Forelimb muscle (tissue), 1 donor: Measurements from ENCODE around the gene AFAP1L1. TPM values are rescaled to one million over a fixed set of nuclear protein-coding genes. Genes with fewer than 3 reads are reported as not detected.
"Not testable (repeated sequence)": the region's sequence is repeated elsewhere in the genome, so short reads cannot be mapped to it uniquely, and the experiment has no call there.

ENCODE experiments used
- DNase-seq: peaks from one replicate; pipeline ENCODE4 v3.0.0-alpha.2; 2013; ENCODE audit warnings: low read depth
- polyA plus RNA-seq: library from polyadenylated mRNA; unstranded; fragments of 120-200 nt; gene quantifications from one replicate; pipeline ENCODE4 v1.2.1, GENCODE V29; 2013; ENCODE audit not compliant: insufficient read length

The AFAP1L1 gene
- polyA plus RNA-seq, 1 donor: 106 TPM

GRCh38 chr5:149261246-149261645 is 10.4 kb upstream of the AFAP1L1 start:
- no peak for DNase-seq

DNA sequence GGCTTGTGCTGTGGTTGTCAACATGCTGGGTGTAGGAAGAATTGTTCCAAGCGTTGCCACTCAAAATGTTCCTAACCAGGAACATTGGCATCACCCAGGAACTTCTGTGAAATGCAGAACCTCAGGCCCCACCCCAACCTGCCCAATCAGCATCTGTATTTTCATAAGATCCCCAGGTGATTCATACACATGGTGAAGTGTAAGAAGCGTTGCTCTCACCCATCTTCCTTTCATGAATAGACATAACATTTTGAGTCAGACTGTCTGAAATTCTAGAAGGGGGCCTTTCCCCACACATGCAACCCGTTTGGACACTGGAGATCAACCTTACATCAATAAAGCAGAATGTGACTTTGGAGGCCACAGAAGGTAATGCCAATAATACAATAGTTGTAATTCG is 9.3 kb upstream of the AFAP1L1 start:
- no peak for DNase-seq

- no peak for DNase-seq
Observed at GRCh38 chr5:149264439-149265067, 7.1 kb upstream of the AFAP1L1 start.

DNA sequence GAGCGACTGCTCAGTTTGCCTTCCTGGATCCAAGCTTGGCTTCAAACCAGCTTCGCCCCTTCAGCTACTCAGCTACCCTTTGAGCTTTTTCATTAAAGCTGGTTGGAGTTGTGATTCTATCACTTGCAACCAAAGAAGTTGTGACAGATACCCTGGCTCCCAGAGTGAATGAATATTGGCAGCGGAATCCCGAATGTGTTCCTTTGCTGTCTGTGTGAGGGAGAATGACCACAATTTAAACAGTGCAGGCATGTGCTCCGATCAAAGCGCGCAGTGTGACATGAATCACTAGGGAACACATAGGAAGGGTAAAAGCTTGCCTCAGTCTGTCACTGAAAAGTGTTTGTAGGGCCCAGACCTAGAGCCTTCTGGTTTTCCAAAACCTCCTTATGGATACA is 6.6 kb upstream of the AFAP1L1 start:
- DNase-seq: no peak

GRCh38 chr5:149265597-149265996 is 6.1 kb upstream of the AFAP1L1 start:
- DNase-seq: no peak

DNA sequence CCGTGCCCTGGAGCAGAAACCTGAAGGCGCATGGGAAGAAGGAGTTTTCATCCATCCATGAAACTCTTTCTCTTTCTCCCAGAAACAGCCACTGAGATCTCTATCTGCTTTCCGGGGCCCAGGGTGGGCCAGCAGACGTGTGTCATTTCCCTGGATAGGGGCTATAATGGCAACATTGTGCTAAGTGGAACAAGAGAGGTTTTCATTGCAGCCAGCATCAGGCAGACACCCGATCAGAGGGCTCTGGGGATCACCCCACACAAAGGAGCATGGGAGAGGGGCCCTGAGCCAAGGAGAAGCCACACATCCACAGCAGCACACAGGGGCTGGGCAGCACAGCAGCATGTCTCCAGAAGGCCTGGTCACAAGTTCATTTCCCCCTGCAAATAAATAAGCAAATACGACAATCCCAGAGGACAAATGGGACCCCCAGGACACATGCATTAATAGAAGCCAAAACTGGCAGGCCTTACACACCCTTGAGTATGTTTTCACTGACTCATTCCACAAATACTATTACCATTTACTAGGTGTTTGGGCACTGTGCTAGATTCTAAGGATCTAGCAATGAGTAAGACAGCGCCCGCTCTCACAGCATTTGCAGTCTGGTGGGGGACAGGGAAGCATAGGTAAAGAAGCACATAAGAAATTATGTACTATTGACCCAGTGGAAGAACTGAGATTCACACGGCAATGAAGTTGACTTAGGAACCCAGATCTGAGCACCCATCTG is 4.3 kb upstream of the AFAP1L1 start:
- DNase-seq: no peak

DNA sequence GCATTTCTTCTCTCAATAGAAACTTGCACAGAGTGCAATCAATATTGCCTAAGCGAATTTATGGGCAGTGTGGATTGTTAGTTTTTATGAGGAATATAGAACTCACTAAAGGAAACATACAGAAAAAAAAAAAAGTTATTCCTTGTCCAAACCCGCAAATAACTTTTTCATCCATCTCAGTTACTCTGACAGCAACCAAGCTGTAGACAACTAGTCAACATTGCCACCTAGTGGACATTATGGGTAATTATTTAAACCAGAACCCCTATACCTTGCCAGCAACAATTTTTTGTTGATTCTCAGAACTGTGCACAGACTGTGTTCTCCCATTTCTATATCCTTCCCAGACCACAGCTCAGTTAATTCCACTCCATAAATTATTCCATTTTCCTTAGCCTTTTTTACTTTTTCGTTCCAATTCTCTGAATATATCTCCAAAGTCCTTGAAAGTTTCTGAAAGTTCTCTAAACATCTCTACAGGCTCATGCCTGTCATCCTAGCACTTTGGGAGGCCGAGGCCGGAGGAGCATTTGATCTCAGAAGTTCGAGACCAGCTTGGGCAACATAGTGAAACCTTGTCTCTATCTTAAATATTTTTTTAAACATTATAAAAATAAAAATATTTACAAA is 2.6 kb upstream of the AFAP1L1 start:
- DNase-seq: no peak

- no peak for DNase-seq
Observed at GRCh38 chr5:149271195-149271715, 404 bp upstream of the AFAP1L1 start.

DNA sequence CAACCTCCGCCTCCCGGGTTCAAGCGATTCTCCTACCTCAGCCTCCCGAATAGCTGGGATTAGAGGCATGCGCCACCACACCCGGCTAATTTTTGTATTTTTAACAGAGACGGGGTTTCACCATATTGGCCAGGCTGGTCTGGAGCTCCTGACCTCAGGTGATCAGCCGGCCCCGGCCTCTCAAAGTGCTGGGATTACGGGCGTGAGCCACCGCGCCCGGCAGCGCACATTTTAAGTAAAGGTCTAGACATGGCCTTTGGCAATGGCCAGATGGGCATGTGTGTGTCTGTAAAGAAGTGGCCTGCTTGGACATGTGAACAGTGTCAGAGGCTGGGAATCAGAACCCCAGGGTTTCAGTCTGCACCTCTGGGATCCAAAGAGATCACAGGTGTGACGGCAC is 1.1 kb downstream of the AFAP1L1 start:
- not testable (repeated sequence) for DNase-seq

GRCh38 chr5:149273237-149273636 is 1.6 kb downstream of the AFAP1L1 start:
- no peak for DNase-seq

DNA sequence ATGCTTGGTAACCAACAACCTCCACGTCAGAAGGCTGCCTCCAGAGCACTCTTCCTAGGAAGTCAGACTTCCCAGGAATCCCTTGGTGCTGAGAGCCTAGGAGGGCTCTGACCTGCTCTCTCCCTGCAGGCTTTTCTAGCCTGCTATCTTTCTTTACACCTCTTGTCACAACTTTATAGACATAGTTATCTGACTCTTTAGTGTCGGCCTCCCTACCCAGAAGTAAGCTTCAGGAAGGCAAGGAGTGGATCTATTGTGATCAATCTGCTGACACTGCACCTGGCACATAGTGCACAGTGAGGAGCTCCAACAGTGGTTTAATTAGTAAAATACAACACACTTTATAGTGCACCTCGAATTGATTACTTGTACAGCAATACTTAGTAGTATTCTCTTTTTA is 2.3 kb downstream of the AFAP1L1 start:
- DNase-seq: no peak

GRCh38 chr5:149274939-149275338 is 3.3 kb downstream of the AFAP1L1 start:
- DNase-seq: no peak

- DNase-seq: no peak
Observed at GRCh38 chr5:149277801-149278200, 6.1 kb downstream of the AFAP1L1 start.

GRCh38 chr5:149278451-149279210 is 7.0 kb downstream of the AFAP1L1 start:
- DNase-seq: no peak

- no peak for DNase-seq
Observed at GRCh38 chr5:149279661-149280060, 8.0 kb downstream of the AFAP1L1 start.

DNA sequence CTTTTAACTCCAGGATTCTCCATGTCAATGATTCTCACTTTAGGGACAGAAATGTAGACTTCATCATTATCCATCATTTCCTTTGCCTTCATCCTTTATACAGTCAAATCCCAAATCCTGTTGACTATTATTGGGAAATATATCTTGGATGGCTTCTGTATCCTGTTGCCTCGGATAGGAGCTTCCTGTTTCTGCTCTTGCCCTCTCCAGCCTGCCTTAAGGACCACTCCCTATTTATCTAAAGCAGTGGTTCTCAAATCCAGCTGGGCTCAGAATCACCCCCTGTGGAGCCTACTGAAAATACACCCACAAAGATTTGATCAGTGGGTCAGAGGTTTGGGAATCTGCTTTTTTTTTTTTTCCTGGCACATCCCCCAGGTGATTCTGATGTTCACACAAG is 8.5 kb downstream of the AFAP1L1 start:
- DNase-seq: no peak

DNA sequence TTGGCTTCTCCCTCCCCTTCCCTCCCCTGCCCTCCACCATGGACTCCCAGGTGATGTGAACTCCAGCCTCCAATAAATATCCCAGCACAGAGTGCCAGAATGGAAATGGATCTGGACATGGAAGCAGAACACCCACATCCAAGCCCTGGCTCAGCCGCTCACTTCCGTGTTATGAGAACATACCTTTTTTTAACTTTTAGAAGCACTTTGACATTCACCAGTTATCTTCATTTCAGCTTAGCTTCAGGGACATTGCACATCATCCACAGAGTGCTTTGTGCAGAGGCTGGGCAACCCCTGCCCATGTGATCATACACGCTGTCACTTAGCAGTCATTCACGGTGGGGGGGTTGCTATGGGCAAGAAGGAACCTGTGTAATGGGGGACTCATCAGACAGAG is 9.1 kb downstream of the AFAP1L1 start:
- no peak for DNase-seq

DNA sequence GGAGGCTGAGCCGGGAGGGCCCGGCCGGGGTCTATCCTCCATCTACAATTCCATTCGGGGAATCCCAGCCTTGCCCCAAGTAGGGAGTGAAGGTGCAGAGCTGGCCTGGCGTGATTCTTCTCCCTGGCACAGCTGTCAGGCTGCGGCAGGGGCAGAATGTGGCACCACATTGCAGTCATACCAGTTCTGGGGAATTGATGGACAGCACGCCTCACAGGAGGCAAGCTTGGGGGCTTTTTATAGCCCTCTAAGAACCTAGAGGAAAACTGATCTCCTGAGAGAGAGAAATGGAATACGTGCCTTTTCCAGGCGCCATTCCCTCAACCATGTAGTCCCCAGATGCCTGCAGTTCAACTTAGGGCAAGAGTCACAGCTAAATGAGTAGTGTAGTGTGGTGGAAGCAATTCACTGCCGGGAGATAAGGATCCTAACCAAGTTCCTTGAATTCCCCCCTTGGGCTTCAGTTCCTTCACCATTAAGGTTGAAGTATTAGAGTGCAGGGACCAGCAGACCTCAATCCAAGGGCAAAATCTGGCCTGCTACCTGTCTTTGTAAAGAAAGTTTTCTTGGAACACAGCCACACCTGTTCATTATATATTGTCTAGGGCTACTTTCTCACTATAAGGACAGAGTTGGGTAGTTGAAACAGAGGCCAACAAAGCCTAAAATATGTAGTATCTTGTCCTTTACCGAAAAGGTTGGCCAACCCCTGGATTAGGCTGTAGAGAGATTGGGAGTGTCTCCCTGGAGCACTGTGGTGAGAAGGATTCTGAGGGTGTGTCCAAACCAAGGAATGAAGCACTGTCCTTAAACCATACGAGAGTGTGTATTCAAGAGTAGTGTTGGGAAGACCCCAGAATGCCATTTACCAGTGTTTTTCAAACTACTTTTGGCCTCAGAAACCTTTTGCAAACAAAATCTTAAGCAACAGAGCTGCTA is 10.6 kb downstream of the AFAP1L1 start:
- DNase-seq: no peak

DNA sequence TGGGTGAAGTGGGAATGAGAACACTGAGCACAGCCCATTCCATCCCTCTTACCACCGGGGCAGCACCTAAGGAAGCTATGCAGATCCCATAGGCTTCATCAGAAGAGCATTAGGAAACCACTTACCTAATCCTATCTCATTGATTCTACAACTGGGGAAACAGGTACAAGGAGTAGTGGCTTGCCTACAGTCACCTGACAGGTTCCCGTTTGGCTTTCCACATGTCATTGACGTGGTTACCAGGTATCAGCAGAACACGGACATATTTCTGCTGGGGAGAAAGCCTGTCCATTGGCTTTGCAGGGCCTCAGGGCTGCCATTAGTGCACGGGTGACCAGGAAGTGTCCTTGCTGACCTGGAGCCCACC is 11.3 kb downstream of the AFAP1L1 start:
- no peak for DNase-seq

GRCh38 chr5:149283626-149284480 is 12.2 kb downstream of the AFAP1L1 start:
- DNase-seq: no peak
